ENCODE measurements around the gene PDE6H. TPM values are rescaled to one million over a fixed set of nuclear protein-coding genes. Genes with fewer than 3 reads are reported as not detected.

Gene PDE6H
- total RNA-seq, 1 donor from 2014 or later = not detected

Other genes starting within 250 kb of the PDE6H start
- gene WBP11, start 169.6 kb upstream of the PDE6H start, total RNA-seq = 51.7 TPM
- gene C12orf60, start 169.4 kb upstream of the PDE6H start, total RNA-seq = 2.5 TPM
- not detected for gene SMCO3, start 158.9 kb upstream of the PDE6H start, total RNA-seq
- 1.9 TPM for gene ART4, start 129.5 kb upstream of the PDE6H start, total RNA-seq
- 677 TPM for gene MGP, start 87.2 kb upstream of the PDE6H start, total RNA-seq
- 0.11 TPM for gene ERP27, start 34.5 kb upstream of the PDE6H start, total RNA-seq
- gene ARHGDIB, start 11.4 kb upstream of the PDE6H start, total RNA-seq = 45.1 TPM
- gene RERG, start 248.4 kb downstream of the PDE6H start, total RNA-seq = 3.1 TPM